Stimulated activated CD4-positive, alpha-beta T cell treated with anti-CD3 and anti-CD28 coated beads, Interleukin-1b, Interleukin-23, amount 100 ng/mL, for 4 hours (primary cell): Measurements from ENCODE around the gene JSRP1.
"Not testable (repeated sequence)": the region's sequence is repeated elsewhere in the genome, so short reads cannot be mapped to it uniquely, and the experiment has no call there.

Source experiments
- DNase-seq, 2 donors: peaks; one replicate each; pipeline ENCODE4 v3.0.0-alpha.2; 2020; ENCODE audit warnings: low read depth in 2 of 2

The JSRP1 gene

GRCh38 chr19:2282062-2282861, 26.0 kb upstream of the JSRP1 start, which contains the start of gene PEAK3:
PEAK3 (minus strand) TSS chr19:2282175; CDS start chr19:2280931, 1,244 bp downstream.
- DNase-seq: no peak

DNA sequence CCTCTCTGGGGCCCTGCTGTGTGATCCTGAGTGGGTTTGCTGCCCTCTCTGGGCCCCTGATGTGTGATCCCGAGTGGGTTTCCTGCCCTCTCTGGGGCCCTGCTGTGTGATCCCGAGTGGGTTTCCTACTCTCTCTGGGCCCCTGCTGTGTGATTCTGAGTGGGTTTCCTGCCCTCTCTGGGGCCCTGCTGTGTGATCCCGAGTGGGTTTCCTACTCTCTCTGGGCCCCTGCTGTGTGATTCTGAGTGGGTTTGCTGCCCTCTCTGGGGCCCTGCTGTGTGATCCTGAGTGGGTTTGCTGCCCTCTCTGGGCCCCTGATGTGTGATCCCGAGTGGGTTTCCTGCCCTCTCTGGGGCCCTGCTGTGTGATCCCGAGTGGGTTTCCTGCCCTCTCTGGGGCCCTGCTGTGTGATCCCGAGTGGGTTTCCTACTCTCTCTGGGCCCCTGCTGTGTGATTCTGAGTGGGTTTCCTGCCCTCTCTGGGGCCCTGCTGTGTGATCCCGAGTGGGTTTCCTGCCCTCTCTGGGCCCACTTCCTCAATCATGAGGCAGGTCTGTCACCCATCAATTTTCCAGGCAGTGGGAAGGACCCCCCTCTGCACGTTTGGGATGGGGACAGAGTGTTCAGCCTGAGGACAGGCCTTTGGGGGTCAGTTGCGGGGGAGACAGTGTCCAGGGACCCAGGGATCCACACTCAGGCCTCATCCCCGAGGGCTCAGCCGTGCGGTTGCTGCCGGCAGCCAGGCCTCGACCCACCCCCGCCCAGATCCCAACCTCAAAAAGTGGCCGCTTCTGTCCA, 25.2 kb upstream of the JSRP1 start:
- DNase-seq: not testable (repeated sequence)

GRCh38 chr19:2280633-2281264, 24.5 kb upstream of the JSRP1 start:
- DNase-seq: no peak

DNA sequence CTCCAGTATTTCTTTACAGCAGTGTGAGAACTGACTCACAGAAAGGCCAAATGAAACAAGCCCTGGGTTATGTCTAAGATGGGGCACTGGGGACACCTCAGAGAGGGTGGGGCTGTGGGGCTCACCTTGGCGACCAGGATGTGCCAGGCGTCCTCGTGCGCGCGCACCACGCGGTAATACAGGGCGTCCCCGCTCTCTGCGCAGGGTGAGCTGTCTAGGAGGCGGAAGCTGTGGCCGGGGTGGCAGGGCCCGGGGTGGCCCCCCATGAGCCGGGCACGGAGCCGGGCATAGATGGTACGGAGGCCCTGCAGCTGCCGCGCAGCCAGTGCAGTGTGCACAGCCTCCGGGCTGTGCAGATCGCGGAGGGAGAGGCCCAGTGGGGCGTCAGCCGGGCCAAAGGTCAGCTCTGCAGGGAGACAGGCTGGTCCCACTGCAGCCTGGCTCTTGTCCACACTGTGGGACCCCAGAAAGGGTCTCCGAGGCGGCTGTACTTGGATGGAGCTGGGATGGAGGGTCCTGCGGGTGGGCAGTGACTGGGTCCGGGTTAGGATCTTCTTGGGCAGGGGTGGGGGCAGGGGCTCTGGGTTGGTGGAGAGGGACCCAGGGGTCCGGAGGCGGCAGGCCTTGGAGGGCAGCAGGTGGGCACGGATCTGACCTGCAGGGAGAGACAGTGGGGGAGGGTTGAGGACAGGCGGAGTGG, 22.4 kb upstream of the JSRP1 start:
- DNase-seq: no peak

GRCh38 chr19:2277138-2277537, 20.9 kb upstream of the JSRP1 start:
- DNase-seq: no peak

- no peak for DNase-seq
Observed at GRCh38 chr19:2276429-2276986, 20.3 kb upstream of the JSRP1 start.

GRCh38 chr19:2275588-2276428, 19.6 kb upstream of the JSRP1 start:
- DNase-seq: no peak

- no peak for DNase-seq
Observed at GRCh38 chr19:2274931-2275535, 18.8 kb upstream of the JSRP1 start.

DNA sequence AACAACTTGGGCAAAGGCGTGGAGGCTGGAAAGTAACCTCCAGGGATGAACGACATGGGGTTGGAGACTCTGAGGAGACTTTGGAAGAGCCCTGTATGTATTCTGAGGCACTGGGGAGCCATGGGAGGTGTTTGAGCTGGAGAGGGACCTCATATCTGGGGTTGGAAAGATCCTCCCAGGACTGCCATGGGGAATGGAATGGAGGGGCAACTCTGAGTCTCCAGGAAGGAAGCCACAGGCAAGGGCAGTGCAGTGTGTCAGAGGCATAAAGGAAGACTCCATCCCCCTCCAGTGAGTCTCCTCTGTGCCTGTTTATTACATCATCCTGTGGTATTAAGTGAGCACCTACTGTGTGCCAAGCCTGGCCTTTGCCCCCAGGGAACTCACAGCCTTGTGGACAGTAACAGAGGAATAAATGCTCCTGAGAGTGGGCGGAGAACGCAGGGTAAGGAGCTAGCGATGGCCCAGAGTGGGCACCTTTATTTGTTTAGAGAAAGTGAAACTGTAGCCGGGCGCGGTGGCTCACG, 18.0 kb upstream of the JSRP1 start:
- no peak for DNase-seq

DNA sequence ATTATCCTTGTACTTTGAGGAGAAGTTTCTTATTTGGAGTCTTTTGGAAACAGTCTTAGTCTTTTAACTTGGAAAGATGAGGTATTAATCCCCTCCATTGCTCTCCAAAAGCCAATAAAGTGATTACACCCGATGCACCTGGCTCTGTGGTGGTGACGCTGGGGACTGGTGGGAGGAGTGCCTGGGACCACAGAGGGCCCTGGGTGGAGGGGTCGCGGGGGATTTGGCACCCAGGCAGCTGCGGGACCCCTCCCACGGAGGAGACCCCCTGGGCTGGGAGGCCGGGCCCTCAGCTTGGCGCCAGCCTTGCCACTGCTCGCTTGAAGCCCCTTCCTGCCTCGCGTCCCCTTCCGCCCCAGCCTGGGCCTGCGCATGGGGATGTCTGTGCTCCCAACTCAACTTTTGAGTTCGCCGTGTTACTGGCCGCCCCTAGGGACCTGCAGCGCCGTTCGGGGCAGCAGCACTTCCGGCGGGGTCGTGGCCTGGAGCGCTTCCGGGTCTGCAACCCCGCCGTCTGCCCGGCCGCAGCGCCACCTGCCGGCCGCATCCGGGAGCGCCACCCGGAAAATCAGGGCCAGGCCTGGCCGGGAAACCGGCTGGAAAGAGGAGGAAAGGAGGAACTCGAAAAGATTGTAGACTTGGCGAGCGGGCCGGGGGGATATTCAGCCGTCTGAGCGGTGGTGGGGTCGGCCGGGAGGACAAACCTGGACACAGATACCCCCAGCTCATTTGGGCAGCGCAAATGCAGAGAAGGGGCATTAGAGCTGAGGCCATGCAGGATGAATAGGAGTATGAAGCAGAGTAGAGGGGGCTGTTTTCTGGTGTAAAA, 17.4 kb upstream of the JSRP1 start:
- peak in 1 of 2 donors; percentile 68 for DNase-seq

DNA sequence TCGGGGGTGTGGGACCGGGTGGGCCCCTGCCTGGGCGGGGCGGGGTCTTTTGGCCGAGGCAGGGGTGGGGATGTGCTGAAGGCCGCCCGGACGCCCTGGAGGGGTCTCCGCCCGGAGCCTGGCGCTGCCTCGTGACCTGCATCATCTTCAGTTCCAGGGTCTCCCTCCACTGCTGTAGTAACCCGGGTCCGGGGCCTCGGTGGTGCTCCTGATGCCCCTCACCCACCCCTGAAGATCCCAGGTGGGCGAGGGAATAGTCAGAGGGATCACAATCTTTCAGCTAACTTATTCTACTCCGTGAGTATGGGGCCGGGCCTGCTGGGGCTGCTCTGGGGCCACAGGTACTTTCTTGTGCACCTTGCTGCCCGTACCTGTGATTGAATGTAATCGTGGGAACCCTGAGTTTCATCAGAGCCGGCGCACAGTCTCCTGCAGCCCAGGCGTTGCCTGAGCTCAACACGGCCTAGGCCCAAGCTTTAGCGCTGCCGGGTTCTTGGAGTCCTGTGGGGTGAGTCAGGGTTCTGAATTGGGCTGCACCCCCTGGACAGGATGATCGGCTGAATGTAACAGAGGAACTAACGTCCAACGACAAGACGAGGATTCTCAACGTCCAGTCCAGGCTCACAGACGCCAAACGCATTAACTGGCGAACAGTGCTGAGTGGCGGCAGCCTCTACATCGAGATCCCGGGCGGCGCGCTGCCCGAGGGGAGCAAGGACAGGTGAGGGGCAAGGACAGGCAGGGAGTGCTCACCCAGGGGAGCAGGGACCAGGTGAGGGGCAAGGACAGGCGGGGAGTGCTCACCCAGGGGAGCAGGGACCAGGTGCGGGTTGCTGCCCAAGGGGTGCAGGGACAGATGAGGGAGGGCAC, 15.3 kb upstream of the JSRP1 start:
- DNase-seq: no peak

GRCh38 chr19:2270423-2271233, 14.4 kb upstream of the JSRP1 start:
- DNase-seq: peak; percentile 62 to 68

- DNase-seq: peak in 1 of 2 donors; percentile 44
Observed at GRCh38 chr19:2270157-2270422, 13.9 kb upstream of the JSRP1 start.

GRCh38 chr19:2269244-2270156, 13.3 kb upstream of the JSRP1 start:
- DNase-seq: peak; percentile 98 to 99

GRCh38 chr19:2268861-2269243, 12.6 kb upstream of the JSRP1 start:
- DNase-seq: no peak

- no peak for DNase-seq
Observed at GRCh38 chr19:2268480-2268830, 12.2 kb upstream of the JSRP1 start.
